ENCODE data around the gene MXI1. TPM values are rescaled to one million over a fixed set of nuclear protein-coding genes. Genes with fewer than 3 reads are reported as not detected.

The MXI1 gene
- total RNA-seq, 1 donor from 2014 or later: 68.2 TPM

- no peak for DNase-seq
Observed at GRCh38 chr10:110215286-110216170, 8.1 kb downstream of the MXI1 start.

GRCh38 chr10:110216240-110216639 is 8.8 kb downstream of the MXI1 start:
- no peak for DNase-seq

GRCh38 chr10:110216942-110217661 is 9.7 kb downstream of the MXI1 start:
- DNase-seq: no peak

- no peak for DNase-seq
Observed at GRCh38 chr10:110217662-110218008, 10.2 kb downstream of the MXI1 start.

- no peak for DNase-seq
Observed at GRCh38 chr10:110218632-110219031, 11.2 kb downstream of the MXI1 start.

- no peak for DNase-seq
Observed at GRCh38 chr10:110219884-110220283, 12.5 kb downstream of the MXI1 start.

GRCh38 chr10:110220398-110220797 is 13.0 kb downstream of the MXI1 start:
- no peak for DNase-seq

- no peak for DNase-seq
Observed at GRCh38 chr10:110221044-110221720, 13.8 kb downstream of the MXI1 start.

- peak; percentile 84 for DNase-seq
Observed at GRCh38 chr10:110221721-110222261, 14.4 kb downstream of the MXI1 start.

- DNase-seq: no peak
Observed at GRCh38 chr10:110222641-110223297, 15.4 kb downstream of the MXI1 start.

GRCh38 chr10:110223298-110223925 is 16.0 kb downstream of the MXI1 start:
- DNase-seq: no peak

GRCh38 chr10:110224992-110225391 is 17.6 kb downstream of the MXI1 start:
- DNase-seq: no peak

- no peak for DNase-seq
Observed at GRCh38 chr10:110225441-110225755, 18.0 kb downstream of the MXI1 start.

GRCh38 chr10:110225756-110226542 is 18.5 kb downstream of the MXI1 start:
- peak; percentile 90 for DNase-seq

GRCh38 chr10:110226543-110226925 is 19.1 kb downstream of the MXI1 start:
- peak; percentile 90 for DNase-seq

GRCh38 chr10:110226926-110227641 is 19.7 kb downstream of the MXI1 start:
- DNase-seq: peak; percentile 56

- DNase-seq: no peak
Observed at GRCh38 chr10:110228066-110228465, 20.7 kb downstream of the MXI1 start.

- DNase-seq: no peak
Observed at GRCh38 chr10:110229155-110229554, 21.8 kb downstream of the MXI1 start.

- no peak for DNase-seq
Observed at GRCh38 chr10:110233846-110234245, 26.4 kb downstream of the MXI1 start.

GRCh38 chr10:110237894-110238480 is 30.6 kb downstream of the MXI1 start:
- no peak for DNase-seq
